Inferior parietal cortex (tissue), 1 donor: ENCODE data around the gene MRRF.
A peak's percentile ranks its signal among the peaks of the same experiment; 100 is the strongest.

Experiments used
- DNase-seq: peaks from one replicate; pipeline ENCODE4 v3.0.0-alpha.2; 2016; ENCODE audit errors: extremely low spot score

Gene MRRF

DNA sequence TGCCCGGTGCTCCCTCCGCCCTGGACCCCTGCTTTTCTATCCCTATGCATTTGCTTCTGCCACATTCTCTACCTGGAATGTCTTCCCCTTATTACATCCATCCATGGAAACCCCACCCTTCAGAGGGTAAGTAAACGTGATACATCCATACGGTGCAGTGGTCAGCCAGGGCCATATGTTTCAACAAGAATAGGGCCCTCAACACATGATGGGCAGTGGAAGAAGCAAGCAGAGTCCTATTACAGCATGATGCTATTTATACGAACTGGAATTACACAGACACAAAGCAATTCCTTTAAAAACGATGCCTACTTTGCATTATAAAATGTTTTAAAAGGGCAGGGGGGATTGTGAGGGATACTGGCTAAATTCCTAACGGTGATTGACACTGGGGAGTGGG lies 68.0 kb downstream of the MRRF start:
- DNase-seq = no peak

GRCh38 chr9:122333169-122333808 lies 68.6 kb downstream of the MRRF start:
- no peak for DNase-seq

- no peak for DNase-seq
These were observed 70.2 kb downstream of the MRRF start for GRCh38 chr9:122334916-122335315.

DNA sequence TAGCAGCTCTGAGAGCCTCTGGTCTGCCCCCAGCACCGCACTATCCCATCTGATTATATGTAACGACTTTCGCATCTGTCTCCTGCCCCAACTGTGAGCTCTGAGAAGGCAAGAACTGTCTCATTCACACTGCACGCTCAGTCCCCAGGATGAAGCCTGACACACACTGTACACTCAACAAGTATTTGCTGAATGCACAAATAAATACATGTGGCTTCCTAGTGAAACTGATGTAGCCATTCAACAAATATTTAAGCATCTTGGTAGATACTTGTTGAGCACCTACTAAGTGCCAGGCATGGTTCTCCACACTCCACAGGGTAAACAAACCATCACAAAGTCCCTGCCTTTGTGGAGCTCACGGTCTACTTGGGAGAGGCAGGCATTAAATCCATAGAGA lies 71.5 kb downstream of the MRRF start:
- no peak for DNase-seq

DNA sequence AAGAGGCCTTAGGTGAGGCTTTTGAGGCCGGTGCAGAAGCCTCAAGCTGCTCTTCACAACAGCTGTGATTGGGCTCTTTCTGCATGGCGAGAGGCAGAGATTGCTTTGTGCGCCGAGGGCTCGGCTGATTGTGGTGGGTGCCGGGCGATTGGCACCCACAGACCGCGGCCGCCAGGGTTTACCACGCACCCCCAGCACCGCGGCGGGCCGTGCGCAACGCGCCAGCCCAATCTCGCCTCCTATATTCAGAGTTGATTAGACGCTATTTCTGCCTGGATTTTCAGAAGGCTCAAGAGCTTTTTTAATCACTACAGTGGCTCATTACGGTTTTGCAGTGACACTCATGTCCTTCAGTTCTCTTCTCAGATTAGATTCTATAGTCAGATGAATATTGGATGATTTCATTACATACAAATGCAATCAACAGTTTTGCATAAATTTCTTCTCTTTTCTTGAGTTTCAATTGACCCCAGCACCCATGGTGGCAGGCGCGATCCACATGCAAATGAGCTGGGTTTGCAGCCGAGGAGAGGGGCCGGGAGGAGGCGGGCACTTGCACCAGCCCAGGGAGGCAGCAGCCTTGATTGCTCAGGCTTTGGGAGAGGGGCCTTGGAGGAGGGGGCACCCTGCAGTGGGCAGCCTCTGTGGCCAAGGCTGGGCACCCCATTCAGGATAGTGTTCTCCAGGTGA lies 72.3 kb downstream of the MRRF start:
- DNase-seq = no peak

- no peak for DNase-seq
These were observed 72.9 kb downstream of the MRRF start for GRCh38 chr9:122337556-122337929.

DNA sequence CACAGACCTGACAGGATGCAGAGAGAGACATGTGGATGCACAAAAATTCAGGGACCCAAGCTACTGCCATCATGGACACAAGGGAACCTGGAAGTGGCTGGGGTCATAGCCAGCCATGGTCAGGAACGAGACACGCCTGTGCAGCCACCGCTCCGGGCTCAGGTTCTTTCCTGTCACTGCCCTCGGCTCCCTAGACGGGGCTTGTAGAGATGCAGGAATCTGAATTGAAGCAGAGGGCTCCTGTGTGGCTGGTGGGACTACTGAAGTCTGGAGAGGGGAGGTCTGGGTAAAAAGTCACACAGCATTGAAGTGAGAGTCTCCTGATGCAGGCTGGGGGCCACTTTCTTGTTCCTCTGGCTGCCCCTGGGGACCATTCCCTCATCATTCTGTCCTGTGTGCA lies 73.9 kb downstream of the MRRF start:
- DNase-seq = no peak

- DNase-seq = no peak
These were observed 74.3 kb downstream of the MRRF start for GRCh38 chr9:122338994-122339393.

DNA sequence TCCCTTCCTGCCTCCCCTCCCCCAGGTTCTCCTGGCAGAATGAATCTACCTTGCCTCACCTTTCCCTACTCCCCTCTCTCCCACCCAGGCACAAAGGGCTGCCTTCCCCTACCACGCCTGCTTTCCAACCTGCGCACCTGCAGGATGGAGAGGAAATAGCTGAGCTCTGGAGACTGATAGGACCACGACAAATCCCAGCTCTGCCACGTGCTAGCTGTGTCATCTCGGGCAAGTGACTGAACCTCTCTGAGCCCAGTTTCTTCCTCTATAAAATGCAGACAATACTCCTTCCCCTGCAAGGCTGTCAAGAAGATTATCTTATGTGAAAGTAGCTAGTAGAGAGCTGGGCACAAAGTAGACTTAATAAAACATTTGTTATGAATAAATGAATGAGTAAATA lies 74.9 kb downstream of the MRRF start:
- no peak for DNase-seq

DNA sequence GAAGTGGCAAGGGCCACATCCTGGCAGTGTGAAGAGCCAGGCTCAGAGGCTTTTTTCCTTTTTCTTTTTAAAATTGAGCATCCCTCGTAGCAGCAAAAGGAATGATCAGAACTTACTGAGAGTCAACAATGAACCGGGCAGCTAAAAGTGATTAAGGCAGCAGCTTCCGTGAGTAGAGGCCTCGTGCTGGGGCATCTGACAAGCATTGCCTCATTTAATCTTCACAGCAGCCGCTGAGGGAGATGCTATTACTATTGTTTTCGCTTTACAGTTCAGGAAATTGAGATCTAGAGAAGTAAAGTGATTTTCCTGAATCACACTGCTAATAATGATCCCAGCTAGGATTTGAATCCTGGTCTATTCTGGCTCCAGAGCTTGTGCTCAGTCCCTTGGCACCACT lies 75.5 kb downstream of the MRRF start:
- DNase-seq = no peak

GRCh38 chr9:122342323-122343050 lies 77.8 kb downstream of the MRRF start:
- no peak for DNase-seq

DNA sequence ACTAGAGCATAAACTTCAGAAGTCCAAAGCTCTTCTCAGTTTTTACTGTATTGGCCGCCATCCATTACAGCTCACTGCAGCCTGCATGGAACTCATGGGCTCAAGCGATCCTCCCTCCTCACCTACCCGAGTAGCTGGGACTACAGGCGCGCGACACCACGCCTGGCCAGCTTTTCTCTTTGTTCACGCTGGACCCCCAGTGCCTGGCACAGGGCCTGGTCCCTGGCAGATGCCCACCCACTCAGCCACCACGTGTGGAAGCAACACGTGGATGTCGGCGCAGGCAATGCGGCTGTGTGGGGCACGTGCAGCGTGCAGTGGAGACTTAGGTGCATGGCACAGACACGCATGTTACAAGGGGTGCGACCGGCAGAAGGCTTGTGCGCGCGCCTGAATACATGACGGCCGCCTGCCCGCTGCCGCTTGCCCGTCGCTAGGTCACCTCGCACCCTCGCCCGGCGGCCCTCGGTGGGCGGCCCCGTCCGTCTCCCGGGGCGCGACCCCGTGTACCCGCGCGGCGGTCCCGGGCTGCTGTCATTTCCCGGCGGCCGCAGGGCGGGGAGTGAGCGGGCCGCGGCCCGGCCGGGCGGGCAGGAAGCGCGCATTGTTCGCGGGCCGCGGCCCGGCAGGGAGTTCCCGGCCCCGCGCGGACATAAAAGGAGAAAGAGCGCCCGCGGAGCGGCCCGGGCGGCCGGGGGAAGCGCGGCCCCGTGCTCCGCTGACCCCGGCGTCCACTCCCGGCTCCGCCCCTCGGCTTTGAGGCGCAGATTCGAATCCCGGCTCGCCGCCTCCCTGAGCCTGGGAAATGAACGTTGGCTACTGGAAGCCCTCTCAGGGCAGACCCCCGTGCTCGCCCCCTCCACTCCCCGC lies 82.0 kb downstream of the MRRF start:
- no peak for DNase-seq

GRCh38 chr9:122347348-122348287 lies 82.9 kb downstream of the MRRF start:
- DNase-seq = no peak

GRCh38 chr9:122348288-122348777 lies 83.7 kb downstream of the MRRF start:
- no peak for DNase-seq

GRCh38 chr9:122348791-122349190 lies 84.1 kb downstream of the MRRF start:
- no peak for DNase-seq

- no peak for DNase-seq
These were observed 84.5 kb downstream of the MRRF start for GRCh38 chr9:122349201-122349600.

DNA sequence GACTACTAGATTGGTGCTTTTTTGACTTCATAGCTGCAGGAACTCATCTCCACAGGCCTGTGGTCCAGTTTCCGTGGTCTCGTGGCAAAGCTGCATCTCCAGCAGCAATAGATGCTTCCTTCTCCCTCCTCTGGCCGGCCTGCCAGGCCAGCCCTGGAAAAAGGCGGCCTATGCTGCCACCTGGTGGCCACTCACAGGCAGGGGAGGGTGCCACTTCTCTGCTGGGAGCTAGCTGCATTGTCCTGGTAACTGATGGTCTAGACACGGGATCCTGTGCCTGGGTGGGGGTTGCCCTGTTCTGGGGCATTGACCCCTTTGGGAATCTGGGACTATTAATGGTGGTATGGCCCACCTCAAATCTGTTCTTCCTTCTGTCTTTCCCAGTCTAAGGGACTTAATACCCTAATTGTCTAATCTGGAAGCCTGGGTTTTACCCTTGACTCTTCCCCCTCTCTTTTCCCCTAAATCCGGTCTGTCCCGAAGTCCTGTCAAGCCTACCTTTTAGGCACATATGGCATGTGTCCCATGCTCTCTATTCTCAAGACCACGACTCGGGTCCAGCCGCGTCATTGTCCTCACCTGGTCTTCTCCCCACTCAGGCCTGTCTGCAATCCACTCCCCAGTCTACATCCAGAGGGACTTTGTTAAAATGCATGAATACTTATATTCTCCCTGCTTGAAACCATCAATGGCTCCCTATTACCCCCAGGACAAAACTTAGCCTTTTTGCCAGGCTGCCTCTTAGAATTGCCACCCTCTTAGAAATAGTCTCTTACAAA lies 86.1 kb downstream of the MRRF start:
- peak; percentile 90 for DNase-seq

DNA sequence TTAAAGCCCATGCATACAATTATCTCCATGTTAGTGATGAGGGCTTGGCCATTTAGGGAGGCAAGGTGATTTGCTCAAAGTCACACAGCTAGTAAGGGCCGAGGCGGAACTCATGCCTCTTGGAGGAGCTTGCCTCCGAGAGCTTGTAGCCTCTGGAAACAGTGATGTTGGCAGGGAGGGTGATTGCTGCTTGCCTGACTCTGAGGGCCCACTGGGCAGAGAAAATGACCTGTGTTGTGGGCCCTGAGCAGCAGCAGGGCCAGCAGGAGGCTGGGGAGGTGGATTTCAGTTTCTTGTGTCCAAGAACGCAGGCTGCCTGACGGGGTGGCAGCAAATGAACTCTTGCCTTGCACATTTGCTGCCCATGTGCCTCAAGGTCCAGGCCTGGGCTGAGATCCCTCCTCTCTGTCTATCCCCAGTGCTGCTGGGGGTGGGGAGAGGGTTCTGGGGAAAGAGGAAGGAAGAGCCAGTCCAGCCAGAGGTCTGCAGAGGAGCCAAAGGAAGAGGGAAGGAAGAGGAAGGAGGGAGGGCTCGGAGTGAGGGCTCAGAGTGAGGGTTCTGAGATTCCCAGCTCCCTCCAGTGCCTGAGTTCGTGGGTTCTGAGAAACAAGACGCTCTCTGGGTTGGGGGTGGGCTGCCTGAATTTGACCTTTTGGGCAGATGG lies 90.0 kb downstream of the MRRF start:
- DNase-seq = no peak

GRCh38 chr9:122355336-122355875 lies 90.7 kb downstream of the MRRF start:
- no peak for DNase-seq
